Measurements from ENCODE around the gene CST2.

DNA sequence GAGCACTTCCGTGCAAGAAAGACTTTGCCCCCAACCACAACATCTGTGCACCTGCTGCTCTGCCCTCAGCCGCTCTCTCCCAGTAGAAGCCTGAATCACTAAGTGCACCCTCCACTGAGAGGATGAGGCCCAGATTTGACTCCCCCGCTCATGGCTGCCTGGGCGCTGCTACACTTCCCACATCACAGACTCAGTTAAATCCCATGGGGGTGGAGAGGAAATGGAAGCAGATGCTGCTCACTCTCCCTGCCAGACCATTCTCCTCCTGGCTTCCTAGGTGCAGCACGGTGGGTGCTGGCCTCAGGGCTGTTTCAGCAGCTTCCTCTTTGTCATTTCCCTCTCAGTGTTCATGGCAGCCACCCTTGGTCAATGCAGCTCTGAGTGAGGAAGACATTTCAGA, 48.2 kb upstream of the CST2 start:
- TF ChIP-seq, protein P1, sequence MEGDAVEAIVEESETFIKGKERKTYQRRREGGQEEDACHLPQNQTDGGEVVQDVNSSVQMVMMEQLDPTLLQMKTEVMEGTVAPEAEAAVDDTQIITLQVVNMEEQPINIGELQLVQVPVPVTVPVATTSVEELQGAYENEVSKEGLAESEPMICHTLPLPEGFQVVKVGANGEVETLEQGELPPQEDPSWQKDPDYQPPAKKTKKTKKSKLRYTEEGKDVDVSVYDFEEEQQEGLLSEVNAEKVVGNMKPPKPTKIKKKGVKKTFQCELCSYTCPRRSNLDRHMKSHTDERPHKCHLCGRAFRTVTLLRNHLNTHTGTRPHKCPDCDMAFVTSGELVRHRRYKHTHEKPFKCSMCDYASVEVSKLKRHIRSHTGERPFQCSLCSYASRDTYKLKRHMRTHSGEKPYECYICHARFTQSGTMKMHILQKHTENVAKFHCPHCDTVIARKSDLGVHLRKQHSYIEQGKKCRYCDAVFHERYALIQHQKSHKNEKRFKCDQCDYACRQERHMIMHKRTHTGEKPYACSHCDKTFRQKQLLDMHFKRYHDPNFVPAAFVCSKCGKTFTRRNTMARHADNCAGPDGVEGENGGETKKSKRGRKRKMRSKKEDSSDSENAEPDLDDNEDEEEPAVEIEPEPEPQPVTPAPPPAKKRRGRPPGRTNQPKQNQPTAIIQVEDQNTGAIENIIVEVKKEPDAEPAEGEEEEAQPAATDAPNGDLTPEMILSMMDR (optimal IDR thresholded peaks at IDR 0.05 in 1 of 3, IDR thresholded peaks at IDR 0.05 in 1 of 3, conservative IDR thresholded peaks at IDR 0.05 in 1 of 3; ENCODE audit: extremely low read depth in 1 of 3, insufficient read depth in 2 of 3, low read length in 3 of 3) = no peak
- TF ChIP-seq EZH2 (IDR thresholded peaks at IDR 0.05; ENCODE audit: low read length) = no peak

All from keratinocyte (primary cell).